T-helper 2 cell treated with Interferon-gamma antibody and Interleukin-4, amounts not matched to agents 5 μg/mL and 100 μg/mL, for 36 hours (primary cell): Measurements from ENCODE around the gene AZU1.

ENCODE experiments used
- DNase-seq: peaks from one replicate; pipeline ENCODE4 v3.0.0; 2021; ENCODE audit warnings: low spot score
- H3K27ac Mint-ChIP-seq: one replicate; pipeline ENCODE4 v1.8.0; 2021; ENCODE audit warnings: mild to moderate bottlenecking, mixed read lengths
- H3K27me3 Mint-ChIP-seq: one replicate; pipeline ENCODE4 v1.8.0; 2021; ENCODE audit warnings: low read depth, mixed read lengths
- H3K36me3 Mint-ChIP-seq: one replicate; pipeline ENCODE4 v1.8.0; 2021; ENCODE audit warnings: low read depth, mixed read lengths
- H3K4me1 Mint-ChIP-seq: one replicate; pipeline ENCODE4 v1.8.0; 2021; ENCODE audit warnings: low read depth, mixed read lengths
- H3K4me3 Mint-ChIP-seq: one replicate; pipeline ENCODE4 v1.8.0; 2022; ENCODE audit warnings: mild to moderate bottlenecking, moderate library complexity, mixed read lengths
- H3K9me3 Mint-ChIP-seq: one replicate; pipeline ENCODE4 v1.8.0; 2021; ENCODE audit warnings: mixed read lengths

Gene AZU1

DNA sequence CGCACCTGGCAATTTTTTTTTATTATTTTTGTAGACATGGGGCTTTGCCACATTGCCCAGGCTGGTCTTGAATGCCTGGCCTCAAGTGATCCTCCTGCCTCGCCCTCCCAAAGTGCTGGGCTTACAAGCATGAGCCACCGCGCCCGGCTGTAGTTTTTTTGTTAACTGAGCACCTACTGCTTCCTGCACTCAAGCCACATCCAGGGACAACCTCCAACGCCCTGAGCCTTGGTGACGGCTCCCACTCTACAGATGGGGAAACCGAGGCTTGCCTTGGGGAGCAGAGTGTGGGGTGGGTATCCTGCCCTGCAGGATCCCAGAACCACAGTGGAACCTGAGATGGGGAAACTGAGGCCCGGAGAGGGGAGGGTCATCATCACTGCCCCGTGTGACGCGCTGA, 27.5 kb downstream of the AZU1 start:
- Mint-ChIP-seq H3K9me3 (no peaks in the 10 kb centered on the region), H3K27me3 (peaks cover 15% of the 10 kb centered on the region), H3K27ac (no peak overlapping the region), H3K4me3 (no peak overlapping the region), H3K4me1 (peaks cover 2% of the 10 kb centered on the region), H3K36me3 (no peaks in the 10 kb centered on the region)
- no peak for DNase-seq

GRCh38 chr19:855566-856120, 28.0 kb downstream of the AZU1 start:
- Mint-ChIP-seq H3K36me3 (no peaks in the 10 kb centered on the region), H3K4me1 (peaks cover 2% of the 10 kb centered on the region), H3K27ac (no peak overlapping the region), H3K9me3 (no peaks in the 10 kb centered on the region), H3K27me3 (peaks cover 15% of the 10 kb centered on the region), H3K4me3 (no peak overlapping the region)
- DNase-seq: no peak

GRCh38 chr19:858284-858683, 30.6 kb downstream of the AZU1 start:
- no peak for DNase-seq
- no peaks in the 10 kb centered on the region for H3K9me3 Mint-ChIP-seq
- peaks cover 15% of the 10 kb centered on the region for H3K27me3 Mint-ChIP-seq
- H3K4me1 Mint-ChIP-seq: peaks cover 7% of the 10 kb centered on the region
- H3K4me3 Mint-ChIP-seq: no peak overlapping the region
- H3K36me3 Mint-ChIP-seq: no peaks in the 10 kb centered on the region
- H3K27ac Mint-ChIP-seq: no peak overlapping the region

DNA sequence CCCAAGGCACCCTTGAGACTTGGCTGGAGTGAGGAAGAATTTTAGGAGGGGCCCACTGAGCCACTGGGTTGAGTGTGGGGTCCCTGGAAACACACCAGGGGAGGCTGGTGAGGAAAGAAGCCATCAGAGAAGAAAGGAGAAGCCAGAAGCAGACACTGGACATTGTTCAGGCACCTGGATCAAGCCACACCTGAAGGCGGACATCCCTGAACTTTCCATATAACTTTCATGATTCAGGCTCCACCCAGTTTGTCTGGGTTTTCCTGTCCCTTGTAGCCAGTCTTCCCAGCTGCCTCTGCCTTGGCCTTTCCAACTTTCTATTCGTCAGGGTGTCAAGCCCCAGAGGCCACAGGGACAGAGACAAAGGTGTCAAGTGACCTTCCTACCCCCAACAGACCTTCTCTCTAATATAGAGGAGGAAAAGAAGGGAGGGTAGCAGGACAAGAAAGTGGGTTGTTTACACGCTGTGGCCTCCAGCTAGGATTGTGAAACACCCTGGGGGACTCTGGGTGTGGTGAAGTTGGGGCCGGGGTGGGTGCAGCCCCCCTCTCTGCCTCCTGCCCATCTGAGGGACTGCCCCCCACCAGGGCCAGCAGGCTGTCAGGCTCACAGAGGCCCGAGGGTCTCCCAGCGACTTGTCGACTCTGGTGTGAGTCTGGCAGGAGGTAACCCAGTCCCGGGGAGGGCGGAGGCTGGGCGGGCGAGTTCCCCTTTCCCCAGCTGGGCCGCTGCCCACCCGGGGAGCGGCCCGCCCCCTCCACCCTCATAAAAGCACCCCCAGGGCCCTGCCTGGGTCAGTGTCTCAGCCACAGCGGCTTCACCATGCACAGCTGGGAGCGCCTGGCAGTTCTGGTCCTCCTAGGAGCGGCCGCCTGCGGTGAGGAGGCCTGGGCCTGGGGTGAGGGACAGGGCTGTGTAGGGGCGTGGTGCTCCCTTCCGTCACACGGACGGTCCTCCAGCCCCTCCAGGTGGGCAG, 31.5 kb downstream of the AZU1 start, which contains the start of gene CFD:
Gene CFD, plus strand, starts transcription at position 797 of the 976 bp plus-strand sequence. Its CDS starts 26 bp downstream, at position 823.
- H3K4me3 Mint-ChIP-seq: no peak within 1 kb of the TSS
- no peaks in the 10 kb centered on the region for H3K36me3 Mint-ChIP-seq
- peaks cover 12% of the 10 kb centered on the region for H3K27me3 Mint-ChIP-seq
- DNase-seq: no peak
- peaks cover 11% of the 10 kb centered on the region for H3K4me1 Mint-ChIP-seq
- H3K27ac Mint-ChIP-seq: no peak within 1 kb of the TSS
- no peaks in the 10 kb centered on the region for H3K9me3 Mint-ChIP-seq

DNA sequence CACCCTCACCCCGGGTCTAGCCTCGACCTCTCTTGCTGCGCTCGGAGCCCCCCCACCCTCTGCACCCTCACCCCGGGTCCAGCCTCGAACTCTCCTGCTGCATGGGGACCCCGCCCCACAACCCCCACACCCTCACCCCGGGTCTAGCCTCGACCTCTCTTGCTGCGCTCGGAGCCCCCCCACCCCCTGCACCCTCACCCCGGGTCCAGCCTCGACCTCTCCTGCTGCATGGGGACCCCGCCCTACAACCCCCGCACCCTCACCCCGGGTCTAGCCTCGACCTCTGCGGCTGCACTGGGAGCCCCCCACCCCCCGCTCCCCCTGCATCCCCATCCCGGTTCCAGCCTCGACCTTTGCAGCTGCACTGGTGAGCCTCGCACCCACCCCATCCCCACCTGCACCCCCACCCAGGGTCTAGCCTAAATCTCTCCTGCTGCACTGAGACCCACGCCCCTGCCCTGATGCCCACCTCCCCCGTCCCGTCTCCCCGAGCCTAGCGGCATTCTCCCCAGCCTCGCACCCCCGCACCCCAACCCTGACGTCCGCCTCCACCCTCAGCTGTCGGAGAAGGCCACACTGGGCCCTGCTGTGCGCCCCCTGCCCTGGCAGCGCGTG, 33.6 kb downstream of the AZU1 start:
- Mint-ChIP-seq H3K36me3 (peaks cover 2% of the 10 kb centered on the region), H3K4me1 (peaks cover 11% of the 10 kb centered on the region), H3K9me3 (no peaks in the 10 kb centered on the region), H3K27ac (no peak overlapping the region), H3K4me3 (no peak overlapping the region), H3K27me3 (peaks cover 12% of the 10 kb centered on the region)
- no peak for DNase-seq

DNA sequence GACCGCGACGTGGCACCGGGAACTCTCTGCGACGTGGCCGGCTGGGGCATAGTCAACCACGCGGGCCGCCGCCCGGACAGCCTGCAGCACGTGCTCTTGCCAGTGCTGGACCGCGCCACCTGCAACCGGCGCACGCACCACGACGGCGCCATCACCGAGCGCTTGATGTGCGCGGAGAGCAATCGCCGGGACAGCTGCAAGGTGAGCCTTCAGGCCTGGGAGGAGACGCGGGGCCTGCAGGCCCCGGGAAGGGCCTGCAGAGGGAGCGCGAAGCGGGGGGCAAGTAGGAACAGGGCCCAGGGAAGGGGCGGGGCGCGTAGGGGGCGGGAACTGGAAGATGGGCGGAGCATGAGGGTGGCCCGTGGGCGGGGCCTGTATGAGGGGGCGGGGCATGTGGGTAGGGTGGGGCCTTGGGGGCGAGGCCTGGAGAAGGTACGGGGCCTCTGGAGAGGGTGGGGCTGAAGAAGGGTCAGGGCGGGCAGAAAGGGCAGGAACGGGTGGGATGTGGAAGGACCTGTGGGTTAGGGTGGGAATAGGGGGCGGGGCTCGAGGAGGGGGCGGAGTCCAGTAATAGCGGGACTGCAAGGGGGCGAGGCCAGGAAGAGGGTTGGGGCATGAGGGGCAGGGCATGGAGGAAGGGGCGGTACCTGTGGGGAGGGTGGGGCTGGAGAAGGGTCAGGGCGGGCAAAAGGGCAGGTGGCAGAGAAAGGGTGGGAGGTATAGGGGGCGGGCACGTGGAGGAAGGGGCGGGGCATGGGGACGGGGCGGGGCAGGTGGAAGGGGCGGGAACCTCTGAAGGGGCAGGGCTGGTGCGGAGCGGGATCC, 34.3 kb downstream of the AZU1 start:
- Mint-ChIP-seq H3K27me3 (peaks cover 12% of the 10 kb centered on the region), H3K4me1 (peaks cover 11% of the 10 kb centered on the region), H3K27ac (peak overlapping the region; percentile 73), H3K4me3 (peak overlapping the region; percentile 66), H3K36me3 (peaks cover 2% of the 10 kb centered on the region), H3K9me3 (no peaks in the 10 kb centered on the region)
- DNase-seq: peak; percentile 48

- Mint-ChIP-seq H3K27ac (peak overlapping the region; percentile 82), H3K27me3 (peaks cover 10% of the 10 kb centered on the region), H3K4me3 (peak overlapping the region; percentile 74), H3K9me3 (no peaks in the 10 kb centered on the region), H3K36me3 (peaks cover 6% of the 10 kb centered on the region), H3K4me1 (peaks cover 10% of the 10 kb centered on the region)
- DNase-seq: peak; percentile 69
Observed at GRCh38 chr19:862581-863314, 35.1 kb downstream of the AZU1 start.

DNA sequence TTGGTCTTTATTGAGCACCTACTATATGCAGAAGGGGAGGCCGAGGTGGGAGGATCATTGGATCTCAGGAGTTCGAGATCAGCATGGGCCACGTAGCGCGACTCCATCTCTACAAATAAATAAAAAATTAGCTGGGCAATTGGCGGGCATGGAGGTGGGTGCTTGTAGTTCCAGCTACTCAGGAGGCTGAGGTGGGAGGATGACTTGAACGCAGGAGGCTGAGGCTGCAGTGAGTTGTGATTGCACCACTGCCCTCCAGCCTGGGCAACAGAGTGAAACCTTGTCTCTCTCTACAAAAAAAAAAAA, 35.6 kb downstream of the AZU1 start:
- Mint-ChIP-seq H3K4me1 (peaks cover 10% of the 10 kb centered on the region), H3K36me3 (peaks cover 6% of the 10 kb centered on the region), H3K27ac (peak overlapping the region; percentile 82), H3K4me3 (peak overlapping the region; percentile 74), H3K9me3 (no peaks in the 10 kb centered on the region), H3K27me3 (peaks cover 10% of the 10 kb centered on the region)
- no peak for DNase-seq

GRCh38 chr19:866769-867300, 39.2 kb downstream of the AZU1 start:
- peaks cover 10% of the 10 kb centered on the region for H3K4me1 Mint-ChIP-seq
- H3K27me3 Mint-ChIP-seq: no peaks in the 10 kb centered on the region
- H3K27ac Mint-ChIP-seq: no peak overlapping the region
- no peak for DNase-seq
- no peak overlapping the region for H3K4me3 Mint-ChIP-seq
- H3K9me3 Mint-ChIP-seq: no peaks in the 10 kb centered on the region
- peaks cover 16% of the 10 kb centered on the region for H3K36me3 Mint-ChIP-seq

DNA sequence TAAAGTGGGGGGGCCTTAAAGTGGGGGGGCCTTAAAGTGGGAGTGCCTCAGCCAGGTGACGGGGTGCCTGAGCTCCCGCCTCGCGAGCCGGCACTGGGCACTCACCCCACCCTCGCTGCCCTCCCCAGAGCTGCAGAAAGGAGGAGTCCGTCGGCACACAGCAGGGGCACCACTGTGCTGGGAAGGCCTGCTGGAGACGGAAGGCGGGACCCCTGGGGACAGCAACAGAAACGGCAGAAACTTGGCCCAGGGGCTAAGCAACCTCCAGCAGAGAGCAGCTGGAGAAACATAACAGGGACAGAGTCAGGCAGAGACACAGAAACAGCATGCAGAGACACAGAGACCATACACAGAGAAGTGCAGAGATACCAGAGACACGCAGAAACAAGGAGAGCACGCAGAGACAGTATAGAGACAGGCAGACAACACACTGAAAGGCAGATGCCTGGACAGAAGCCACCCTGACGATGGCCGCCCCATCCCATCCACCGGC, 39.7 kb downstream of the AZU1 start:
- H3K4me3 Mint-ChIP-seq: no peak overlapping the region
- H3K27me3 Mint-ChIP-seq: no peaks in the 10 kb centered on the region
- peaks cover 11% of the 10 kb centered on the region for H3K4me1 Mint-ChIP-seq
- no peak for DNase-seq
- H3K36me3 Mint-ChIP-seq: peaks cover 16% of the 10 kb centered on the region
- no peak overlapping the region for H3K27ac Mint-ChIP-seq
- no peaks in the 10 kb centered on the region for H3K9me3 Mint-ChIP-seq

DNA sequence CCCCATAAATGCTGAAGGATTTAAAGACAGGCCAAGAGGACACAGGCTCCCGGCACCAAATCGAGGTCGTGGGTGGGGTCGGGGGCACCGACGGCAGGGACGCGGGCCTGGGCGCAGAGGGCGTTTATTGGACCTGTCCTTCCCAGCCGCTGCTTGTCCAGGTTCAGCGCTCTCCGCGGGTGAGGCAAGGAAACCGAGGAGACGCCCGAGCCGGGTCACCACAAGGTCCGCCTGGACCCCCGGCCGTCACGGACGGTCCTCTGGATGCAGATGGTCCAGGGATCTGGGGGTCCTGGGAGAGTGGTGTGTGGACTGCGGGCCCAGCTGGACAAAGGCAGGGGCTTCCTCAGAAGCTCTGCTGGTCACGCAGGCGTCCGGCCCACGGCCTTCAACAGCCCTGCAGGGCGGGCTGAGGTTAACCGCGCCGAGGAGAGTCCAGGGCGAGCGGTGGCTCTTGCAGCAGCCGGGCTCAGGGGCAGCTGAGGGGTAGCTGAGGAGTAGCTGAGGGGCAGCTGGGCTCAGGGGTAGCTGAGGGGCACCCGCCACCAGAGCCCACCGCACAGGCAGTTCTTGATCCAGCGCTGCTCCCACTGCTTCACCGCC, 40.3 kb downstream of the AZU1 start:
- no peaks in the 10 kb centered on the region for H3K27me3 Mint-ChIP-seq
- peaks cover 11% of the 10 kb centered on the region for H3K4me1 Mint-ChIP-seq

GRCh38 chr19:868458-869244, 41.0 kb downstream of the AZU1 start:
- H3K4me1 Mint-ChIP-seq: peaks cover 8% of the 10 kb centered on the region
- H3K27me3 Mint-ChIP-seq: no peaks in the 10 kb centered on the region
- H3K4me3 Mint-ChIP-seq: no peak overlapping the region
- H3K9me3 Mint-ChIP-seq: no peaks in the 10 kb centered on the region
- no peak for DNase-seq
- H3K36me3 Mint-ChIP-seq: peaks cover 21% of the 10 kb centered on the region
- peak overlapping the region; percentile 15 for H3K27ac Mint-ChIP-seq

More for the DNA sequence above, 40.3 kb downstream of the AZU1 start:
- Mint-ChIP-seq H3K4me3 (no peak overlapping the region), H3K36me3 (peaks cover 19% of the 10 kb centered on the region), H3K27ac (no peak overlapping the region), H3K9me3 (no peaks in the 10 kb centered on the region)
- no peak for DNase-seq
